HFF-Myc (cell line): ENCODE results near the gene MYO1F.

Experiments
- DNase-seq: peaks from one replicate; pipeline ENCODE4 v3.0.0-alpha.2; 2011; ENCODE audit warnings: low read depth; ENCODE audit errors: extremely low read depth
- H3K4me3 ChIP-seq: replicated peaks from 2 replicates; pipeline ENCODE4 v1.5.1; 2011; ENCODE audit warnings: low read depth, mild to moderate bottlenecking, control low read depth, low read length
- TF ChIP-seq, protein P1 (sequence below): IDR thresholded peaks from 2 replicates; pipeline ENCODE4 v1.5.1; 2012; ENCODE audit warnings: mild to moderate bottlenecking, low read depth, low read length, control low read depth; ENCODE audit errors: missing control alignments

The MYO1F gene

DNA sequence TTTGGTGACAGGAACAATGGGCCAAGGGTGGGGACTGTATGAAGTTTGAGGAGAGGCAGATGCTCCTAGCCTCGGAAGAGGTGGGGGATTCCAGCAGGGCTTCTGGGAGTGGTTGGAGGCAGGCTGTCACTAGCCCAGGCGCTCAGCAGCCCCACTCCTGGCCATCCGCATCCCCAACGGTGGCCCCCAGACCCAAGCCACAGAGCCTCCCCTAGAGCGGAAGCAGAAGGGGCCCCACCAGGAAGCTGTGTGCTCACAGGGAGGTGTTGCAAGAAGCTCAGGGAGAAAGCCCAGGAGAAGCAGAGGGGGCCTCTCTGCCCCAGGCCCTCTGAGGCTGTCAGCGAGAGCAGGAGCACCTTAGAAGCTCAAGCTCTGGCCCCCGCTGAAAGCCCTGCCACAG lies 83.1 kb downstream of the MYO1F start:
- no peak for DNase-seq
- TF ChIP-seq, protein P1, sequence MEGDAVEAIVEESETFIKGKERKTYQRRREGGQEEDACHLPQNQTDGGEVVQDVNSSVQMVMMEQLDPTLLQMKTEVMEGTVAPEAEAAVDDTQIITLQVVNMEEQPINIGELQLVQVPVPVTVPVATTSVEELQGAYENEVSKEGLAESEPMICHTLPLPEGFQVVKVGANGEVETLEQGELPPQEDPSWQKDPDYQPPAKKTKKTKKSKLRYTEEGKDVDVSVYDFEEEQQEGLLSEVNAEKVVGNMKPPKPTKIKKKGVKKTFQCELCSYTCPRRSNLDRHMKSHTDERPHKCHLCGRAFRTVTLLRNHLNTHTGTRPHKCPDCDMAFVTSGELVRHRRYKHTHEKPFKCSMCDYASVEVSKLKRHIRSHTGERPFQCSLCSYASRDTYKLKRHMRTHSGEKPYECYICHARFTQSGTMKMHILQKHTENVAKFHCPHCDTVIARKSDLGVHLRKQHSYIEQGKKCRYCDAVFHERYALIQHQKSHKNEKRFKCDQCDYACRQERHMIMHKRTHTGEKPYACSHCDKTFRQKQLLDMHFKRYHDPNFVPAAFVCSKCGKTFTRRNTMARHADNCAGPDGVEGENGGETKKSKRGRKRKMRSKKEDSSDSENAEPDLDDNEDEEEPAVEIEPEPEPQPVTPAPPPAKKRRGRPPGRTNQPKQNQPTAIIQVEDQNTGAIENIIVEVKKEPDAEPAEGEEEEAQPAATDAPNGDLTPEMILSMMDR, result no peak
- no peak overlapping the region for H3K4me3 ChIP-seq

DNA sequence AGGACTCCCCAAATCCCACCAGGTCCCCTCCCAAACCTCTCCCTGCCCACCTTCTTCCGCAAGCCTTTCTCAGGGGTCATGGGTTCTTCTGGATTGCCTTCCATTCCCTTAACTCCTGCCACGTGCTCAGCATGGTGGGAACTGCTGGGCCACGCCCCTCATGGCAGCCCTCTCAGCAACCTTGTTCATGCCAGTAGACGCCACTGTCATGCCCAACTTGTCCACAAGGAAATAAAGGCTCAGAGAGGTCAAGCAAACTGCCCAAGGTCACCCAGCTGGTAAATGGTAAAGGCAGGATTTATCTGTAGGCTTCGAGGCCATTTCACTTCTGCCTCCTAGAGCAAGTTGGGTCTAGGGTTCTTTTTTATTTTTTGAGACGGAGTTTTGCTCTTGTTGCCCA lies 85.7 kb downstream of the MYO1F start:
- no peak overlapping the region for H3K4me3 ChIP-seq
- TF ChIP-seq, protein P1, result no peak
- DNase-seq, result no peak

GRCh38 chr19:8490873-8491272 lies 86.4 kb downstream of the MYO1F start:
- no peak overlapping the region for H3K4me3 ChIP-seq

DNA sequence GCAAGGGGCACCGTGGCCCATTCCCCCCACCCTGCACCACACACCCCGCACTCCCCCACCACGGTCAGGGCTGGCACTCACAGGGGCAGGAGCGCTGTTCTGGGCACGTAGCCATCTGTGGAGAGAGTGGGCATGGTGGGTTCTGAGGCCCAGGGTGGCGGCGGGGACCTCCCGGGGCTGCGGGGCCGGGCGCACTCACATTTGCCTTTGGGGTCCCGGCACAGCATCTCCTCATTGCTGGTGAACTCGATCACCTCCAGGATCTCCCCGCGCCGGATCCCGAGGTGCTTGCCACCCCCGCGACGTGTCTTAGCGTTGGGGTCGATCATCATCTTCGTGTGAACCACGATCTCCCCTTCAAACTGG lies 86.9 kb downstream of the MYO1F start:
- DNase-seq, result no peak
- TF ChIP-seq, protein P1, result no peak
- no peak overlapping the region for H3K4me3 ChIP-seq

More at GRCh38 chr19:8490873-8491272, 86.4 kb downstream of the MYO1F start:
- no peak for DNase-seq
- TF ChIP-seq, protein P1, result no peak

GRCh38 chr19:8489561-8490394 lies 87.5 kb downstream of the MYO1F start:
- H3K4me3 ChIP-seq, result no peak overlapping the region
- no peak for DNase-seq
- TF ChIP-seq, protein P1, result no peak

- TF ChIP-seq, protein P1, result no peak
- no peak for DNase-seq
- no peak overlapping the region for H3K4me3 ChIP-seq
Observed at GRCh38 chr19:8488365-8488764, 88.9 kb downstream of the MYO1F start.
